GM06990 (cell line): ENCODE data around the gene GAL3ST3.
"Not testable (repeated sequence)": the region's sequence is repeated elsewhere in the genome, so short reads cannot be mapped to it uniquely, and the experiment has no call there.

Source experiments
- DNase-seq: peaks from one replicate; pipeline ENCODE4 v3.0.0-alpha.2; 2011; ENCODE audit not compliant: insufficient read length; ENCODE audit errors: extremely low read depth
- H3K27me3 ChIP-seq: replicated peaks from 2 replicates; pipeline ENCODE4 v1.6.0; 2011; ENCODE audit warnings: low read length; ENCODE audit not compliant: control insufficient read depth, insufficient read depth
- H3K36me3 ChIP-seq: 2 replicates; pipeline ENCODE4 v1.5.1; 2011; ENCODE audit warnings: low read length; ENCODE audit not compliant: control insufficient read depth, insufficient read depth
- H3K4me3 ChIP-seq: replicated peaks from 2 replicates; pipeline ENCODE4 v1.5.1; 2011; ENCODE audit warnings: low read depth, mild to moderate bottlenecking, control low read depth, low read length
- TF ChIP-seq, protein P1 (sequence below): IDR thresholded peaks from 2 replicates; pipeline ENCODE4 v1.5.1; 2011; ENCODE audit warnings: low read length, control low read depth, mild to moderate bottlenecking, inconsistent platforms; ENCODE audit not compliant: insufficient read depth, poor library complexity, severe bottlenecking

The GAL3ST3 gene

DNA sequence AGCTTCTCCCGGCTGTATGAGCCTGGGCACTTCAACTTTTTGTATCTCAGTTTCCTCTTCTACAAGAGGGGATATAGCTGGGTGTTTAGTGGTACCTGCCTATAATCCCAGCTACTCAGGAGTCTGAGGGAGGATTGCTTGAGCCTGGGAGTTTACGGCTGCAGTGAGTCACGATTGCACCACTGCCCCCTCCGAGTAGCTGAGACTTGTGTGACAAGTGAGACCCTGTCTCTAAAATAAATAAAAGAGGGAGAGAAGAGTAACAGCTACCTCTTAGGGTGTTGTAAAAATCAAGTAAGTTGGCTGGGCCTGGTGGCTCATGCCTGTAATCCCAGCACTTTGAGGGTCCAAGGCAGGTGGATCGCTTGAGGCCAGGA lies 12.6 kb downstream of the GAL3ST3 start:
- no peak overlapping the region for H3K4me3 ChIP-seq
- no peaks in the 10 kb centered on the region; the same call in 1 of the 2 replicates for H3K27me3 ChIP-seq
- TF ChIP-seq, protein P1, sequence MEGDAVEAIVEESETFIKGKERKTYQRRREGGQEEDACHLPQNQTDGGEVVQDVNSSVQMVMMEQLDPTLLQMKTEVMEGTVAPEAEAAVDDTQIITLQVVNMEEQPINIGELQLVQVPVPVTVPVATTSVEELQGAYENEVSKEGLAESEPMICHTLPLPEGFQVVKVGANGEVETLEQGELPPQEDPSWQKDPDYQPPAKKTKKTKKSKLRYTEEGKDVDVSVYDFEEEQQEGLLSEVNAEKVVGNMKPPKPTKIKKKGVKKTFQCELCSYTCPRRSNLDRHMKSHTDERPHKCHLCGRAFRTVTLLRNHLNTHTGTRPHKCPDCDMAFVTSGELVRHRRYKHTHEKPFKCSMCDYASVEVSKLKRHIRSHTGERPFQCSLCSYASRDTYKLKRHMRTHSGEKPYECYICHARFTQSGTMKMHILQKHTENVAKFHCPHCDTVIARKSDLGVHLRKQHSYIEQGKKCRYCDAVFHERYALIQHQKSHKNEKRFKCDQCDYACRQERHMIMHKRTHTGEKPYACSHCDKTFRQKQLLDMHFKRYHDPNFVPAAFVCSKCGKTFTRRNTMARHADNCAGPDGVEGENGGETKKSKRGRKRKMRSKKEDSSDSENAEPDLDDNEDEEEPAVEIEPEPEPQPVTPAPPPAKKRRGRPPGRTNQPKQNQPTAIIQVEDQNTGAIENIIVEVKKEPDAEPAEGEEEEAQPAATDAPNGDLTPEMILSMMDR = no peak
- no peak for DNase-seq
- H3K36me3 ChIP-seq = no peaks in the 10 kb centered on the region

DNA sequence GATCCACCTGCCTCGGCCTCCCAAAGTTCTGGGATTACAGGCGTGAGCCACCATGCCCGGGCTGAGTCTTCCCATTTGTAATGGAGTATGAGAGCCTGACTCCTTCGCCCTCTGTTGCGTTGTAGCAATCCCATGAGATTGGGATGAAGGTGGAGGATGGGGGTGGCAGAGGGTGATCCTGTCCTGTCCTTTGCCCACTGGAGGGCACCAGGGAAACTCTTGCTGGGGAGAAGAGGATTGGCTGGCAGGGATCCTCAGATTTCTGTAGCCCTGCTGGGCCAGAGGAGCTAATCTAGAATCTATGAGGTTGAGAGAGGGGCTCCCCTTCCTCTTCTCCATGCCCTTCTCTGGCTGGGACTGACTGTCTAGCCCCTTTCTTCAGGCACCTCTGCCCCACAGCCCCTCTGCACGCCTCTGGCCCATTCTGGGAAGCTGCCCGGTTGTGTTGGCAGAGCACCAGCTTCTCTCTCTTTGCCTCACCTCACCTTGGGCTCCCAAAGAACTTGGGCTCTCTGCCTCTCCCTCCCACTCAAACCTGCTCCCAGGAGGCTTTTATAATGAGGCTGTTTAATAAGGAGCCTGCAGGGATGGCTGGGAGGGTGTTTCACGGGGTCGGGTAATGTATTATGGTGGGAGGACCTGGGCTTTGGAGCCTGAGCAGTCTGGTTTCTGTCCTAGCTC lies 13.2 kb downstream of the GAL3ST3 start:
- TF ChIP-seq, protein P1 = no peak

DNA sequence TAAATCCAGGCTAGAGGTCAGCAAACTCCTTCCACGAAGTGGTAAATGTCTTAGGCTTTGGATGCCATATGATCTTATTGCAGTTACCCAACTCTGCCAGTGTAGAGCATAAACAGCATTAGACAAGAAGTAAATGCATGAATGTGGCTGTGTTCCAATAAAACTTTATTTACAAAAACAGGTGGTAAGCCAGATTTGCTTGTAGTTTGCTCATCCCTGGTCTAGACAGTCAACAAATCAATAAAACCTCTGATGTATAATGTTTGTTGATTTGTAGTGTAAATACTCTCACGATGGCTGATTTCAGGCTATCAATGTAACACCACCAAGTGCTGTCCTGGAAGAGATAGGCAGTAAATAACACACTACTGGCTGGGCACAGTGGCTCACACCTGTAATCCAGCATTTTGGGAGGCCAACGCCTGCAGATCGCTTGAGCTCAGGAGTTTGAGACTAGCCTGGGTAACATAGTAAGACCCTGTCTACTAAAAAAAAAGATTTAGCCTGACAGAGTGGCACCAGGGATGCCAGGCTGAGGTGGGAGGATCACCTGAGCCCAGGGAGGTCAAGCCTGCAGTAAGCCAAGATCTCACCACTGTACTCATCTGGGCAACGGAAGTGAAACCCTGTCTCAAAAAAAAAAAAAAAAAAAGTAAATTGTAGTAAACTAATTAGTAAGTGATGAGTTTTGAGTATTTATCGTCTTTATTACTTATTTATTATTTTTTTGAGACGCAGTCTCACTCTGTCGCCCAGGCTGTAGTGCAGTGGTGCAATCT lies 15.8 kb downstream of the GAL3ST3 start:
- no peaks in the 10 kb centered on the region for H3K36me3 ChIP-seq
- H3K27me3 ChIP-seq = no peaks in the 10 kb centered on the region; the same call in 1 of the 2 replicates
- no peak overlapping the region for H3K4me3 ChIP-seq
- TF ChIP-seq, protein P1 = no peak
- DNase-seq = no peak

More for the DNA sequence above, 13.2 kb downstream of the GAL3ST3 start:
- Histone ChIP-seq H3K36me3 (no peaks in the 10 kb centered on the region), H3K4me3 (no peak overlapping the region), H3K27me3 (no peaks in the 10 kb centered on the region; the same call in 1 of the 2 replicates)
- DNase-seq = no peak

DNA sequence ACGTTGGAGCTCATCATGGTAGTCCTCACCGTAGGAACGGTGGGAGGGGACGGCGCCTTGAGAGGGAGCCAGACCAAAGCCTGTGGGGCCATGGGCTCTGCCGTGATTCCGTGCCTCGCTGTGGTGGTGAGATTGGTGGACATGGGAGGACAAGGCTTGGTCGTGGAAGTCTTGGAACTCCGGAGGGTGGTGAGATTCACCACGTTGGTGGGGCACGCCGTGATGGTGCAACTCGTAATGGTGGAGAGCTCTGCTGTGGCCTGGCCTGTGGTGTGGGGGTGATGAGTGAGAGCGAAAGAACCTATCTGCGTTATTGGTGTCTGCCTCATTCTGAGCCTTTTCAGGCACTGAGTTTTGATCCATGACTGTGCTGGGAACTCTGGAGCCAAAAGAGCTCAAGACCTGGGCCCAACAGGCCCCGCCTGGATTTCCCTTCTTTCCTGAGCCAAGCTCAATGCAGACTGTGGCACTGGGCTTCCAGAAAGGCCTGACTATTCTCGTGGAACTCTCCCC lies 22.9 kb downstream of the GAL3ST3 start, which contains the start of gene CATSPER1:
CATSPER1 (minus strand) TSS at position 463 of the 513 bp plus-strand sequence; CDS start at position 363, 100 bp downstream.
- Histone ChIP-seq H3K4me3 (no peak within 1 kb of the TSS), H3K27me3 (peaks cover 2% of the 10 kb centered on the region; the same call in 1 of the 2 replicates), H3K36me3 (no peaks in the 10 kb centered on the region)
- TF ChIP-seq, protein P1 = no peak
- no peak for DNase-seq

DNA sequence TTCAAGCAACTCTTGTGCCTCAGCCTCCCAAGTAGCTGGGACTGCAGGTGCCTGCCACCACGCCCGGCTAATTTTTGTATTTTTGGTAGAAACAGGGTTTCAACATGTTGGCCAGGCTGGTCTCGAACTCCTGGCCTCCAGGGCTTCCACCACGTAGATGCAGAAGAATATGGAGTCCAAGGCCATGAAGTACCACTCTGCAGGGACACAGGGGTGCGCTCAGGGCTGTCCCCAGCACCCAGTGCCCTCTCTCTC lies 25.8 kb downstream of the GAL3ST3 start:
- H3K27me3 ChIP-seq, H3K36me3 ChIP-seq, H3K4me3 ChIP-seq, DNase-seq: not testable (repeated sequence)
